Measurements from ENCODE around the gene MIAT. TPM values are rescaled to one million over a fixed set of nuclear protein-coding genes. Genes with fewer than 3 reads are reported as not detected.

The MIAT gene
- total RNA-seq, 1 donor from 2014 or later = 0.13 TPM

Other genes with a start within 250 kb of the MIAT start
- 0.90 and 2.0 TPM in 2 replicates for gene ASPHD2, start 228.3 kb upstream of the MIAT start, total RNA-seq
- gene HPS4, start 173.8 kb upstream of the MIAT start, total RNA-seq = 11.6 and 15.2 TPM in 2 replicates
- gene SRRD, start 173.7 kb upstream of the MIAT start, total RNA-seq = 9.2 and 15.4 TPM in 2 replicates
- gene TFIP11, start 145.1 kb upstream of the MIAT start, total RNA-seq = 30.2 and 37.0 TPM in 2 replicates
- 45.4 and 91.5 TPM in 2 replicates for gene TPST2, start 67.5 kb upstream of the MIAT start, total RNA-seq
- gene CRYBB1, start 39.6 kb upstream of the MIAT start, total RNA-seq = 0.13 and 0.51 TPM in 2 replicates
- gene CRYBA4, start 35.6 kb upstream of the MIAT start, total RNA-seq = 0.13 TPM in 1 of 2 replicates, not detected in the other